GM12878 (cell line): ENCODE data around the gene LCOR. TPM values are rescaled to one million over a fixed set of nuclear protein-coding genes. Genes with fewer than 3 reads are reported as not detected.

Experiments
- ATF7 ChIP-seq: fragments of 450-650 bp; IDR thresholded peaks from 2 replicates; pipeline ENCODE4 v1.6.1; 2016; ENCODE audit warnings: low read depth, mild to moderate bottlenecking
- BCL11A ChIP-seq: IDR thresholded peaks from 2 replicates; pipeline ENCODE4 v1.6.1; 2011; ENCODE audit warnings: low read depth, low read length
- CBFB ChIP-seq: IDR thresholded peaks from 2 replicates; pipeline ENCODE4 v1.6.1; 2016; ENCODE audit warnings: antibody characterized with exemption, low read depth
- EED ChIP-seq: sonication (generic); IDR thresholded peaks from 2 replicates; pipeline ENCODE4 v1.6.1; 2016; ENCODE audit warnings: antibody characterized with exemption, low read depth
- EGR1 ChIP-seq, 2 experiments: IDR thresholded peaks; 1 replicate in 1 of 2; 2 replicates in 1 of 2; pipeline ENCODE4 v1.6.1; 2011 to 2012; ENCODE audit warnings: low read depth in 2 of 2, low read length in 2 of 2, borderline replicate concordance in 1 of 2, mild to moderate bottlenecking in 1 of 2, moderate library complexity in 1 of 2
- EP300 ChIP-seq, 2 experiments: fragments of 150-350 bp in 1 of 2; IDR thresholded peaks; 2 replicates each; pipeline ENCODE4 v1.6.1; 2011 to 2012; ENCODE audit warnings: low read depth in 2 of 2, low read length in 2 of 2, borderline replicate concordance in 1 of 2, improper control_type of control experiment in 1 of 2, inconsistent platforms in 1 of 2; ENCODE audit not compliant: control insufficient read depth in 1 of 2
- EZH2 ChIP-seq: IDR thresholded peaks from 2 replicates; pipeline ENCODE4 v1.6.1; 2012; ENCODE audit warnings: low read depth, mild to moderate bottlenecking, control low read depth, inconsistent platforms, low read length, borderline replicate concordance; ENCODE audit not compliant: control insufficient read depth
- NBN ChIP-seq: fragments of 450-650 bp; IDR thresholded peaks from 2 replicates; pipeline ENCODE4 v1.6.1; 2016
- PML ChIP-seq: IDR thresholded peaks from 2 replicates; pipeline ENCODE4 v1.6.1; 2012; ENCODE audit warnings: low read length, inconsistent platforms
- TCF3 ChIP-seq: IDR thresholded peaks from 2 replicates; pipeline ENCODE4 v1.6.1; 2012; ENCODE audit warnings: low read depth, mild to moderate bottlenecking, low read length, borderline replicate concordance; ENCODE audit not compliant: insufficient read depth
- YY1 ChIP-seq: IDR thresholded peaks from 2 replicates; pipeline ENCODE4 v1.6.1; 2011; ENCODE audit warnings: low read depth, mild to moderate bottlenecking, low read length
- polyA plus RNA-seq, 11 experiments: library from polyadenylated mRNA; depleted of rRNA in 4 of 11; unstranded in 6 of 11; stranded (reverse) in 5 of 11; fragments of >200 nt; fragmentation: Nextera tagmentation in 4 of 11; fragmentation: Illumina TruSeq in 1 of 11; extraction: Ambion mirVana in 4 of 11; extraction: Trizol in 1 of 11; gene quantifications; 1 replicate in 1 of 11; 2 replicates in 10 of 11; pipeline versions ENCODE4 v1.2.1 to v1.2.3, GENCODE V29; 2011 to 2016; ENCODE audit warnings: inconsistent platforms in 2 of 11, missing spikeins in 2 of 11, low read depth in 1 of 11
- total RNA-seq, 4 experiments: library from RNA; depleted of rRNA in 3 of 4; stranded (reverse); fragments of >200 nt in 3 of 4; fragmentation: Illumina TruSeq in 1 of 4; extraction: Trizol in 1 of 4; gene quantifications; 2 replicates each; pipeline versions ENCODE4 v1.2.1 to v1.2.3, GENCODE V29; 2013 to 2021
- TF ChIP-seq, protein P1 (sequence below): fragments of 450-650 bp; IDR thresholded peaks from 2 replicates; pipeline ENCODE4 v1.6.1; 2016; ENCODE audit warnings: mild to moderate bottlenecking
- TF ChIP-seq, protein P2 (sequence below), 3 experiments: IDR thresholded peaks in 2 of 3; conservative IDR thresholded peaks in 1 of 3; 2 replicates each; pipeline ENCODE4 v1.5.1; 2011; ENCODE audit warnings: low read depth in 3 of 3, low read length in 3 of 3, mild to moderate bottlenecking in 3 of 3, control low read depth in 2 of 3, moderate library complexity in 2 of 3, inconsistent platforms in 1 of 3, mixed read lengths in 1 of 3; ENCODE audit not compliant: control insufficient read depth in 2 of 3, insufficient read depth in 1 of 3; ENCODE audit errors: extremely low read depth in 1 of 3
- TF ChIP-seq, protein P3 (sequence below): IDR thresholded peaks from 2 replicates; pipeline ENCODE4 v1.6.1; 2012; ENCODE audit warnings: low read depth, low read length, improper control_type of control experiment
- TF ChIP-seq, protein P4 (sequence below): IDR thresholded peaks from 2 replicates; pipeline ENCODE4 v1.6.1; 2012; ENCODE audit warnings: improper control_type of control experiment, low read depth, low read length; ENCODE audit not compliant: insufficient replicate concordance

The LCOR gene
- total and polyA plus RNA-seq, 10 of the 15 experiments (the other 5 are each of a cell fraction or from before 2014, with no cell fraction given) = 1.6 to 22.0 (median 13.2) TPM

DNA sequence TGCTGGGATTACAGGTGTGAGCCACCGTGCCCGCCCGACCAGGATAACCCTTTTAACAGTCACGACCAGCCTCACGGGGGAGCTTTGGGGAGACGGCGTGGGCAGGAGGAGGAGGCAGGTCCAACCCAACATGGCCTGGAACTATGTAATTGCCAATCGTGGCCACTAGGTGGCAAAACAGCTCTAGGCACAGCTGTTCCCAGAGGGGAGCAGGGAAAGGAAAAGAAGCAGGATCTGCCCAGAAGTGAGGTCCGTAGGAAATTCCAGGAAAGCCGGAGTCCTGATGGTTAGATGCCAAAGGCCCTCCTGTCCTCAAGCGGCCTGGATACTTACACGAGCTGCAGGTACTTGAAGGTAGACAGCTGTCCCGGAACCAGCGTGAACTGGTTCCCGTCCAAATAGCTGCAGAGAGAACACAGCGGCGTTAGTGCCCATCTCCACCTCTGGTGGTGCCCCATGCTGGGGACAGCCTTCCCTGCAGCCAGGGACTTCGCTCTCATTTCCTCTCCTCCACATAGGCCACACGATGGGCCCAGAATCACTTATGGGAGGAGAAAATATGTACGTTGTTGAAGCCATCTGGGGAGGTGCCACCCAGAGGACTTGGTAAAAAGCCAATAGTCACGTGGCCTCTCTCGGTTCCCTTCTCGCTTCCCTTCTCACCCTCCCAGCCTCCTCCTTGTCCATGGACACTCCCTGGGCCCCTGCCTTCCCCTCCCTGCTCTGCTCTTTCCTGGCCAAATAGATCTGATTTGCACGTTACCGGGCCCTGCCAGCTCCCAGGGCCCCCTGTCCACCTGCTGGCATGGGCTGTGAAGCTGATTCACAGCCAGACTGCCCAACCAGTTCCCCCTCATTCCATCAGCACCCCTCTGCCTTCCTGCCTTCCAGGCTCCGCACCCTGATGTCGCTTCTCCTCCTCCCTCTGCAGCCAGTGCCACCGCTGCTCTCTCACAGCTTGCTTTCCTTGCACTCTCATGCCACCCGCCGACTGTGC, 205.6 kb downstream of the LCOR start (continued):
- TF ChIP-seq TCF3 (peak; percentile 67; the same call in 1 of the 2 replicates), EED (peak; percentile 52; the same call in 1 of the 2 replicates), PML (no peak), EZH2 (no peak), CBFB (no peak), EP300 (IDR thresholded peaks at IDR 0.05; ENCODE audit: borderline replicate concordance in 1 of 2, control insufficient read depth in 1 of 2, low read depth in 2 of 2, low read length in 2 of 2) (no peak), NBN (no peak), ATF7 (no peak), EGR1 (IDR thresholded peaks at IDR 0.05; ENCODE audit: borderline replicate concordance in 1 of 2, low read depth in 2 of 2, low read length in 2 of 2) (peak in 1 of 2 experiments; percentile 51; a peak in 2 of 3 replicates), YY1 (0 out of 2 replicates have a peak, but pooled peaks have one; percentile 39), BCL11A (no peak)
- TF ChIP-seq, protein P1, sequence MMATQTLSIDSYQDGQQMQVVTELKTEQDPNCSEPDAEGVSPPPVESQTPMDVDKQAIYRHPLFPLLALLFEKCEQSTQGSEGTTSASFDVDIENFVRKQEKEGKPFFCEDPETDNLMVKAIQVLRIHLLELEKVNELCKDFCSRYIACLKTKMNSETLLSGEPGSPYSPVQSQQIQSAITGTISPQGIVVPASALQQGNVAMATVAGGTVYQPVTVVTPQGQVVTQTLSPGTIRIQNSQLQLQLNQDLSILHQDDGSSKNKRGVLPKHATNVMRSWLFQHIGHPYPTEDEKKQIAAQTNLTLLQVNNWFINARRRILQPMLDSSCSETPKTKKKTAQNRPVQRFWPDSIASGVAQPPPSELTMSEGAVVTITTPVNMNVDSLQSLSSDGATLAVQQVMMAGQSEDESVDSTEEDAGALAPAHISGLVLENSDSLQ = no peak
- TF ChIP-seq, protein P2, sequence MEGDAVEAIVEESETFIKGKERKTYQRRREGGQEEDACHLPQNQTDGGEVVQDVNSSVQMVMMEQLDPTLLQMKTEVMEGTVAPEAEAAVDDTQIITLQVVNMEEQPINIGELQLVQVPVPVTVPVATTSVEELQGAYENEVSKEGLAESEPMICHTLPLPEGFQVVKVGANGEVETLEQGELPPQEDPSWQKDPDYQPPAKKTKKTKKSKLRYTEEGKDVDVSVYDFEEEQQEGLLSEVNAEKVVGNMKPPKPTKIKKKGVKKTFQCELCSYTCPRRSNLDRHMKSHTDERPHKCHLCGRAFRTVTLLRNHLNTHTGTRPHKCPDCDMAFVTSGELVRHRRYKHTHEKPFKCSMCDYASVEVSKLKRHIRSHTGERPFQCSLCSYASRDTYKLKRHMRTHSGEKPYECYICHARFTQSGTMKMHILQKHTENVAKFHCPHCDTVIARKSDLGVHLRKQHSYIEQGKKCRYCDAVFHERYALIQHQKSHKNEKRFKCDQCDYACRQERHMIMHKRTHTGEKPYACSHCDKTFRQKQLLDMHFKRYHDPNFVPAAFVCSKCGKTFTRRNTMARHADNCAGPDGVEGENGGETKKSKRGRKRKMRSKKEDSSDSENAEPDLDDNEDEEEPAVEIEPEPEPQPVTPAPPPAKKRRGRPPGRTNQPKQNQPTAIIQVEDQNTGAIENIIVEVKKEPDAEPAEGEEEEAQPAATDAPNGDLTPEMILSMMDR (IDR thresholded peaks at IDR 0.05 in 2 of 3, conservative IDR thresholded peaks at IDR 0.05 in 1 of 3; ENCODE audit: control insufficient read depth in 2 of 3, extremely low read depth in 1 of 3, insufficient read depth in 1 of 3, low read depth in 3 of 3, low read length in 3 of 3) = peak; percentile 78 to 95 (median 87)
- TF ChIP-seq, protein P3, sequence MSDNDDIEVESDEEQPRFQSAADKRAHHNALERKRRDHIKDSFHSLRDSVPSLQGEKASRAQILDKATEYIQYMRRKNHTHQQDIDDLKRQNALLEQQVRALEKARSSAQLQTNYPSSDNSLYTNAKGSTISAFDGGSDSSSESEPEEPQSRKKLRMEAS = no peak
- TF ChIP-seq, protein P4, sequence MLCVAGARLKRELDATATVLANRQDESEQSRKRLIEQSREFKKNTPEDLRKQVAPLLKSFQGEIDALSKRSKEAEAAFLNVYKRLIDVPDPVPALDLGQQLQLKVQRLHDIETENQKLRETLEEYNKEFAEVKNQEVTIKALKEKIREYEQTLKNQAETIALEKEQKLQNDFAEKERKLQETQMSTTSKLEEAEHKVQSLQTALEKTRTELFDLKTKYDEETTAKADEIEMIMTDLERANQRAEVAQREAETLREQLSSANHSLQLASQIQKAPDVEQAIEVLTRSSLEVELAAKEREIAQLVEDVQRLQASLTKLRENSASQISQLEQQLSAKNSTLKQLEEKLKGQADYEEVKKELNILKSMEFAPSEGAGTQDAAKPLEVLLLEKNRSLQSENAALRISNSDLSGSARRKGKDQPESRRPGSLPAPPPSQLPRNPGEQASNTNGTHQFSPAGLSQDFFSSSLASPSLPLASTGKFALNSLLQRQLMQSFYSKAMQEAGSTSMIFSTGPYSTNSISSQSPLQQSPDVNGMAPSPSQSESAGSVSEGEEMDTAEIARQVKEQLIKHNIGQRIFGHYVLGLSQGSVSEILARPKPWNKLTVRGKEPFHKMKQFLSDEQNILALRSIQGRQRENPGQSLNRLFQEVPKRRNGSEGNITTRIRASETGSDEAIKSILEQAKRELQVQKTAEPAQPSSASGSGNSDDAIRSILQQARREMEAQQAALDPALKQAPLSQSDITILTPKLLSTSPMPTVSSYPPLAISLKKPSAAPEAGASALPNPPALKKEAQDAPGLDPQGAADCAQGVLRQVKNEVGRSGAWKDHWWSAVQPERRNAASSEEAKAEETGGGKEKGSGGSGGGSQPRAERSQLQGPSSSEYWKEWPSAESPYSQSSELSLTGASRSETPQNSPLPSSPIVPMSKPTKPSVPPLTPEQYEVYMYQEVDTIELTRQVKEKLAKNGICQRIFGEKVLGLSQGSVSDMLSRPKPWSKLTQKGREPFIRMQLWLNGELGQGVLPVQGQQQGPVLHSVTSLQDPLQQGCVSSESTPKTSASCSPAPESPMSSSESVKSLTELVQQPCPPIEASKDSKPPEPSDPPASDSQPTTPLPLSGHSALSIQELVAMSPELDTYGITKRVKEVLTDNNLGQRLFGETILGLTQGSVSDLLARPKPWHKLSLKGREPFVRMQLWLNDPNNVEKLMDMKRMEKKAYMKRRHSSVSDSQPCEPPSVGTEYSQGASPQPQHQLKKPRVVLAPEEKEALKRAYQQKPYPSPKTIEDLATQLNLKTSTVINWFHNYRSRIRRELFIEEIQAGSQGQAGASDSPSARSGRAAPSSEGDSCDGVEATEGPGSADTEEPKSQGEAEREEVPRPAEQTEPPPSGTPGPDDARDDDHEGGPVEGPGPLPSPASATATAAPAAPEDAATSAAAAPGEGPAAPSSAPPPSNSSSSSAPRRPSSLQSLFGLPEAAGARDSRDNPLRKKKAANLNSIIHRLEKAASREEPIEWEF = no peak
